Measurements from ENCODE around the gene ZBP1. TPM values are rescaled to one million over a fixed set of nuclear protein-coding genes. Genes with fewer than 3 reads are reported as not detected.

Gene ZBP1
- total and polyA plus RNA-seq, 9 donors = 0.12 to 0.92 (median 0.24) TPM; not detected in 4

DNA sequence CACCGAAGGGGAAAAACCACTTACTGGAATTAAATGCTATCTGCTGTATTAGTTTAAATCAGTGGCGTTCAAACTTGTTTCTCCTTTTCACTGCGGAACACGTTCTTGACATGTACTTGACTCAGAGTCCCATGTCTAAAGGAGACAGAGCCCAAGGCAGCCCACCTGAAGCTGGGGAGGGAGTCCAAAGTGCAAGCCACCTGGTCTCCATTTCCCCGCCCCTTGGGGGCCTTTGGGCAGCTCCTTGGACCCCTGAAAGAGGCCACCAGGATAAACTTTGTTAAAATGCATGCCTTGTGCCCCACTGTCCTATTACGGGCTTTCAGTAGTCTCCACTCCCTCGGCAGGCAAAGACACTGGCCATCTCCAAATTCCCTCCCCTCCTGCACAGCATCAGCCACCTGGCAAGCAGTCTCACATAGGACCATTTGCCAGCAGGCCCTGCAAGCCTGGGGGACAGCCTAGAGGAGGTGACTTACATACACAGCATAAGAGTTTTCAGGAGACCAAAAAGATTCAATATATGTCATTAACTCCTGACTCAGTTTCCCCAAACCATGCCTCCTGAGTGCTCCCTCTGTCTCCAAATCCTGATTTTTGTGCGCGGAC is 52.7 kb downstream of the ZBP1 start:
- H3K36me3 ChIP-seq = no peaks in the 10 kb centered on the region
- no peak overlapping the region for H3K27ac ChIP-seq
- H3K4me1 ChIP-seq (ENCODE audit: insufficient read depth) = no peaks in the 10 kb centered on the region
- no peaks in the 10 kb centered on the region for H3K27me3 ChIP-seq
- WGBS, 3 donors = 74 to 78% (median 77%) methylated on average over 9 of the region's 9 CpGs
- no peak for TF ChIP-seq EP300 (IDR thresholded peaks at IDR 0.05)
- TF ChIP-seq CTCF (IDR thresholded peaks at IDR 0.05) = no peak
- TF ChIP-seq POLR2A (IDR thresholded peaks at IDR 0.05) = no peak
- intact Hi-C loops (cut with DNase I) = no loop called here
- no peak overlapping the region for H3K4me3 ChIP-seq
- no peaks in the 10 kb centered on the region for H3K9me3 ChIP-seq
- no peak for DNase-seq

DNA sequence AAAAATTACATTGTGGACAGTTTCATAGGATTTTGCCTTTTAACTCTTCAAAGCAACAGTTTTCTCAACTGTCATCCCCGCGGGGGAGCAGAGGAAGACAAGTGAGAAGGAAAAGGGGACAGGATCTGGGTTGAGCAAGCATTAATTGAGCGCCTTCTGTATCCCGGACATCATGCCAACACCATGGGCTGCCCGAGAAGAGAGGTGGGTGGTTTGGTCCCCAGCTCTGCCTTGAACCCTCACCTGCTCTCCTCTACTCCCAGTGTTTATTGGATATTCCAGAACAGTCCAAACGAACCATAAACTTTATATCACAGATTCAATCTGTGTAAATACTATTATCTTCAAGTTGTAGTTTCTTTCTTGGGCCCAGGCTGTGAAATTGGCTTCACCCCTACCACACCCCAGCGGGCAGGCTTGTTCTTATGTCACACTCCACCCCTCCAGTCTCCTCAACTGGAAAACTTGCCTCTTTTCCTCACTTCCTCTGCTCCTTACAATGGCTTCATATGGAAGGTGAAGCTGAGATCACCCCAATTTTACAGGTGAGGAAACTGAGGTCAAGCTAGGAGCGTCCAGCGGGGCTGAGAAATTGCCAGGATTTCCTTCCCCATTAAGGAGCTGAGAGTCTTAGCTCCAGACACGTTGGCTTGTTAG is 53.3 kb downstream of the ZBP1 start:
- WGBS, 3 donors = 70 to 76% (median 73%) methylated on average over 10 of the region's 10 CpGs
- Histone ChIP-seq H3K27me3 (no peaks in the 10 kb centered on the region), H3K4me1 (ENCODE audit: insufficient read depth) (no peaks in the 10 kb centered on the region), H3K27ac (no peak overlapping the region), H3K9me3 (no peaks in the 10 kb centered on the region), H3K36me3 (no peaks in the 10 kb centered on the region), H3K4me3 (no peak overlapping the region)
- intact Hi-C loops (cut with DNase I) = no loop called here
- DNase-seq = no peak
- TF ChIP-seq CTCF (IDR thresholded peaks at IDR 0.05) = no peak
- no peak for TF ChIP-seq EP300 (IDR thresholded peaks at IDR 0.05)
- no peak for TF ChIP-seq POLR2A (IDR thresholded peaks at IDR 0.05)

GRCh38 chr20:57566399-57566798 is 53.8 kb downstream of the ZBP1 start:
- Histone ChIP-seq H3K9me3 (no peaks in the 10 kb centered on the region), H3K27ac (no peak overlapping the region), H3K4me1 (ENCODE audit: insufficient read depth) (peaks cover under 1% of the 10 kb centered on the region), H3K4me3 (no peak overlapping the region), H3K27me3 (no peaks in the 10 kb centered on the region), H3K36me3 (no peaks in the 10 kb centered on the region)
- 11 to 26% (median 13%) methylated on average over 1 of the region's 1 CpG for WGBS, 3 donors
- intact Hi-C loops (cut with DNase I) = no loop called here
- no peak for DNase-seq
- TF ChIP-seq EP300 (IDR thresholded peaks at IDR 0.05) (no peak), POLR2A (IDR thresholded peaks at IDR 0.05) (no peak), CTCF (IDR thresholded peaks at IDR 0.05) (no peak)

- no peak for DNase-seq
- Histone ChIP-seq H3K36me3 (no peaks in the 10 kb centered on the region), H3K9me3 (no peaks in the 10 kb centered on the region), H3K27me3 (no peaks in the 10 kb centered on the region), H3K4me3 (no peak overlapping the region), H3K4me1 (ENCODE audit: insufficient read depth) (peaks cover 5% of the 10 kb centered on the region), H3K27ac (no peak overlapping the region)
- intact Hi-C loops (cut with DNase I) = no loop called here
- 86 to 92% (median 88%) methylated on average over 11 of the region's 11 CpGs for WGBS, 3 donors
- TF ChIP-seq EP300 (IDR thresholded peaks at IDR 0.05) (no peak), CTCF (IDR thresholded peaks at IDR 0.05) (no peak), POLR2A (IDR thresholded peaks at IDR 0.05) (no peak)
Observed at GRCh38 chr20:57564951-57565642, 55.1 kb downstream of the ZBP1 start.
